Measurements from ENCODE around the gene RPS15.

GRCh38 chr19:1399079-1399478 is 39.1 kb upstream of the RPS15 start:
- TF ChIP-seq SUZ12 (IDR thresholded peaks at IDR 0.05): no peak
- no peak for TF ChIP-seq TARDBP (IDR thresholded peaks at IDR 0.05)
- TF ChIP-seq FOXM1 (IDR thresholded peaks at IDR 0.05; ENCODE audit: borderline replicate concordance): no peak
- no peak for TF ChIP-seq SP1 (IDR thresholded peaks at IDR 0.05)
- no peak for TF ChIP-seq NFRKB (IDR thresholded peaks at IDR 0.05)
- no peak for TF ChIP-seq L3MBTL2 (conservative IDR thresholded peaks at IDR 0.05)
- TF ChIP-seq FOXA1 (IDR thresholded peaks at IDR 0.05): no peak
- no peak for TF ChIP-seq ELF4 (IDR thresholded peaks at IDR 0.05)
- TF ChIP-seq ARNT (IDR thresholded peaks at IDR 0.05): no peak
- TF ChIP-seq FOXK2 (IDR thresholded peaks at IDR 0.05): no peak

Measured in HEK293T (cell line).